ENCODE data around the gene DDRGK1. TPM values are rescaled to one million over a fixed set of nuclear protein-coding genes. Genes with fewer than 3 reads are reported as not detected.

The DDRGK1 gene
- total RNA-seq, 1 donor from 2014 or later, result 59.3 TPM

DNA sequence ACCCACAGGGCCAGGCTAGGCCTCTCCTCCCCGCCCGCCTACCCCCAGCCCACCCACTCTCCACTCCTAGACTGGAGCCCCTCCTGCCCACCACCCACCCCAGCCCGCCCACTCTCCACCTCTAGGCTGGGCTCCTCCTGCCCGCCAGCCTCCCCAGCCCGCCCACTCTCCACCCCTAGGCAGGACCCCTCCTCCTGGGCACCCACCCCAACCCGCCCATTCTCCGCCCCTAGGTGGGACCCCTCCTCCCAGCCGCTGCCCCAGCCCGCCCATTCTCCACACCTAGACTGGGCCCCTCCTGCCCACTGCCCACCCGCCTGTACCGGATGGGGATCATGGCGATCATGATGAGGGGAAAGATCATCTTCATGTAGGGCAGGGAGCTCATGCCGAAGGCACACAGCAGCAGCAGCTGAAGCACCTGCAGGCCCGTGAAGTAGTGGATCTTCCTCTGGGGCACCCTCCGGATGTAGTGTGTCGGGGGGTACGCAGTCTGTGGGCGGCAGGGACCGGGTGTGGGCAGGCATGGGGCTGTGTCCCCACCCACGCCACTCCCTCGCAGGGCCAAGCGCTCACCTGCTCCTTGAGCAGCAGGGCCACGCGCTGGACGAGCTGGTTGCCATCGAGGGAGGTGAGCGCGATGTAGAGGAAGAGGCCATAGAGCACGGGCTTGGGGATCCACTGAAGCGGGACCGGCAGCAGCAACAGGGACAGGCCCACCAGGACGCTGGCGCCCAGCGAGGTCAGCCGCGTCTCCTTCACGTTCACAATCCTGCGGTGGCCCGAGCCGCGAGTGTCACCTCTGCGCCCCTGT lies 23.7 kb upstream of the DDRGK1 start:
- no peak overlapping the region for H3K27ac Mint-ChIP-seq (ENCODE audit: unreplicated experiment)
- peaks cover 8% of the 10 kb centered on the region for H3K9me3 Mint-ChIP-seq (ENCODE audit: unreplicated experiment)
- no peaks in the 10 kb centered on the region for H3K36me3 Mint-ChIP-seq (ENCODE audit: unreplicated experiment)
- H3K4me1 Mint-ChIP-seq (ENCODE audit: low read depth, unreplicated experiment), result peaks cover 2% of the 10 kb centered on the region
- H3K4me3 Mint-ChIP-seq (ENCODE audit: unreplicated experiment), result no peak overlapping the region
- DNase-seq, result no peak
- TF ChIP-seq, protein P1, sequence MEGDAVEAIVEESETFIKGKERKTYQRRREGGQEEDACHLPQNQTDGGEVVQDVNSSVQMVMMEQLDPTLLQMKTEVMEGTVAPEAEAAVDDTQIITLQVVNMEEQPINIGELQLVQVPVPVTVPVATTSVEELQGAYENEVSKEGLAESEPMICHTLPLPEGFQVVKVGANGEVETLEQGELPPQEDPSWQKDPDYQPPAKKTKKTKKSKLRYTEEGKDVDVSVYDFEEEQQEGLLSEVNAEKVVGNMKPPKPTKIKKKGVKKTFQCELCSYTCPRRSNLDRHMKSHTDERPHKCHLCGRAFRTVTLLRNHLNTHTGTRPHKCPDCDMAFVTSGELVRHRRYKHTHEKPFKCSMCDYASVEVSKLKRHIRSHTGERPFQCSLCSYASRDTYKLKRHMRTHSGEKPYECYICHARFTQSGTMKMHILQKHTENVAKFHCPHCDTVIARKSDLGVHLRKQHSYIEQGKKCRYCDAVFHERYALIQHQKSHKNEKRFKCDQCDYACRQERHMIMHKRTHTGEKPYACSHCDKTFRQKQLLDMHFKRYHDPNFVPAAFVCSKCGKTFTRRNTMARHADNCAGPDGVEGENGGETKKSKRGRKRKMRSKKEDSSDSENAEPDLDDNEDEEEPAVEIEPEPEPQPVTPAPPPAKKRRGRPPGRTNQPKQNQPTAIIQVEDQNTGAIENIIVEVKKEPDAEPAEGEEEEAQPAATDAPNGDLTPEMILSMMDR (IDR thresholded peaks at IDR 0.05; ENCODE audit: partially characterized antibody, unreplicated experiment), result no peak
- H3K27me3 Mint-ChIP-seq (ENCODE audit: unreplicated experiment), result peaks cover 2% of the 10 kb centered on the region

DNA sequence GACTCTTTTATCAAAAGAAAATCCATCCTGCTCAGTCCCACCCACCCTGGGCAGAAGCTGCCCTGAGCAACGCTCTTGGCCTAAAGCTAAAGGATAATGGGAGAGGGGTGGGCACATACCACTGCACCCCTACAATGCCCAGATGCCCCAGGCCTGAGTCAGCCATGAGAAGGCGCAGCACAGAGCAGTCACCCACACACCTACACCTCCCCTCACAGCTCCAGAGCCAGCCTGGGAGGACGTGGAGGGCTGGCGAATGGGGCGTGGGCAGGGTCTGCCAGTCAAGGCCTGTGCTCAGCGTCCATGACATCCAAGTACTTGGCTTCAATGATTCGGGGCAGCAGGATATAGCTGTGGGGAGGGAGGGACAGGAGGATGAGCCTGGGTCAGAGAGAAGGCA lies 23.0 kb upstream of the DDRGK1 start:
- TF ChIP-seq, protein P1 (IDR thresholded peaks at IDR 0.05; ENCODE audit: partially characterized antibody, unreplicated experiment), result no peak
- Mint-ChIP-seq H3K27me3 (ENCODE audit: unreplicated experiment) (peaks cover 2% of the 10 kb centered on the region), H3K4me3 (ENCODE audit: unreplicated experiment) (no peak overlapping the region), H3K36me3 (ENCODE audit: unreplicated experiment) (no peaks in the 10 kb centered on the region), H3K4me1 (ENCODE audit: low read depth, unreplicated experiment) (peaks cover 3% of the 10 kb centered on the region), H3K9me3 (ENCODE audit: unreplicated experiment) (peaks cover 8% of the 10 kb centered on the region), H3K27ac (ENCODE audit: unreplicated experiment) (no peak overlapping the region)
- DNase-seq, result no peak

DNA sequence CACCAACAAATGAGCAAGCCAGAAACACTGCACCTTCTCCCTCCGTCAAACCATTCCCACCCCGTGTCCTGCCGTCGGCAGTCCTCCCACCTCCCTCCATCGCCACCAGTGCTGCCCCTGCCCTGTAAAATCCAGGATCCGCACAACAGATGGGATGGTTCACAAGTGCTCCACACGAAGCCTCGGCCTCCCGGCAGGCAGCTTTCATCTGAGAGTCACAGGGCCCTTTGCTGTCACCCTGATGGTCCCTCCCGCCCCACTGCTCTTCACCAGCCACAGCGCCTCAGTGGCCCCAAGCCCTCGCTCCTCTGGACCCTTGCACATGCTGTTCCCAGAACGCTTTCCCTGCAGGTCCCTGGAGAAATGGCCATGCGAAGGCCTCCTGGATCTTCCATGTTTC lies 22.4 kb upstream of the DDRGK1 start:
- no peak for DNase-seq
- Mint-ChIP-seq H3K9me3 (ENCODE audit: unreplicated experiment) (peaks cover 8% of the 10 kb centered on the region), H3K27me3 (ENCODE audit: unreplicated experiment) (peaks cover 2% of the 10 kb centered on the region), H3K27ac (ENCODE audit: unreplicated experiment) (no peak overlapping the region), H3K4me3 (ENCODE audit: unreplicated experiment) (no peak overlapping the region), H3K36me3 (ENCODE audit: unreplicated experiment) (no peaks in the 10 kb centered on the region), H3K4me1 (ENCODE audit: low read depth, unreplicated experiment) (peaks cover 3% of the 10 kb centered on the region)
- TF ChIP-seq, protein P1 (IDR thresholded peaks at IDR 0.05; ENCODE audit: partially characterized antibody, unreplicated experiment), result no peak

DNA sequence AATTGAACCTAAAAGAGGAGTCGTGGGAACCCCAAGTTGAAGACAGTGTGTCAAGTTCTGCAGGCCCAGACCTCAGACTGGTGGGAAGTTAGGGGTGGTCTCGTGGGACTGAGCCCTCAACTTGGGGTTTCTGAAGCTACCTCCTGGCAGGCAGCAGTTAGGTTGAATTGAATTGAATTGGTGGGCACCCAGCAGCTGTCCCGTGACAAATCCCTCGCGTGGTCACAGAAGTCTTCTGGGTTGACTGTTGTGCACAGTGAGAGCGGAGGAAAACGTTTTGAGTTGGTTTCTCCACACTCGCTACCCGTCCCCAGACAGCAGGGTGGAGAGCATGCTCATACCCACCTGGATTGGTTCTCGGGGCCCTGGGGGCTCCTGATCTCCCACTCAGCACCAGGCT lies 21.6 kb upstream of the DDRGK1 start:
- H3K4me1 Mint-ChIP-seq (ENCODE audit: low read depth, unreplicated experiment), result peaks cover 3% of the 10 kb centered on the region
- peaks cover 8% of the 10 kb centered on the region for H3K9me3 Mint-ChIP-seq (ENCODE audit: unreplicated experiment)
- H3K27ac Mint-ChIP-seq (ENCODE audit: unreplicated experiment), result no peak overlapping the region
- TF ChIP-seq, protein P1 (IDR thresholded peaks at IDR 0.05; ENCODE audit: partially characterized antibody, unreplicated experiment), result no peak
- H3K36me3 Mint-ChIP-seq (ENCODE audit: unreplicated experiment), result no peaks in the 10 kb centered on the region
- peaks cover 2% of the 10 kb centered on the region for H3K27me3 Mint-ChIP-seq (ENCODE audit: unreplicated experiment)
- DNase-seq, result no peak
- H3K4me3 Mint-ChIP-seq (ENCODE audit: unreplicated experiment), result no peak overlapping the region

DNA sequence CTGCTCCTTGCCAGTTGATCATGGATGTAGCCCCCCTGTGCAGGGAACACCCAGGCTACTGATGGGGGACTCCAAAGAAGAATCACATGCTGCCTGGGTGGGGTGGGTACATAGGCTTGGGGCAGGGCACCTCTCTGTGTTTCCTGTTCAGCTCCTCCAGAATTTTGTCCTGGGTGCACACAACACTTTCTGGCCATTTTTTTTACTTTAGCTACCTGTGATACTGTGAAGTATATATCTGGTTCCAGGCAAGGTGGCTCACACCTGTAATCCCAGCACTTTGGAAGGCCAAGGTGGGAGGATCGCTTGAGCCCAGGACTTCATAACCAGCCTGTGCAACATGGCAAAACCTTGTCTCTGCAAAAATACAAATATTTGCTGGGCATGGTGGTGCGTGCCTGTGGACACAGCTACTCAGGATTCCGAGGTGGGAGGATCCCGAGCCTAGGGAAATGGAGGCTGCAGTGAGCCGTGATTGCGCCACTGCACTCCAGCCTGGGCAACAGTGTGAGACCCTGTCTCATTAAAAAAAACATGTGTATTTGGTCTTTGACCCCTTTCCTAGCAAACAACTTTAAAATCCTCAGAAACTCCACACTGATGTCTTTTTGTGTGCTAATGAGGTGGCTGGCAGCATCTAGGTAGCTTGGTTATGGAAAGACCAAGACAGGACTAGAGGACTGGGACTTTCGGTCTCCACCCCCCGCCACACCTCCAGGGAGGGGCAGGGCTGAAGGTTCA lies 20.4 kb upstream of the DDRGK1 start:
- H3K27ac Mint-ChIP-seq (ENCODE audit: unreplicated experiment), result no peak overlapping the region
- H3K4me1 Mint-ChIP-seq (ENCODE audit: low read depth, unreplicated experiment), result peaks cover 3% of the 10 kb centered on the region
- no peak for DNase-seq
- peaks cover 8% of the 10 kb centered on the region for H3K9me3 Mint-ChIP-seq (ENCODE audit: unreplicated experiment)
- H3K36me3 Mint-ChIP-seq (ENCODE audit: unreplicated experiment), result no peaks in the 10 kb centered on the region
- H3K4me3 Mint-ChIP-seq (ENCODE audit: unreplicated experiment), result no peak overlapping the region
- H3K27me3 Mint-ChIP-seq (ENCODE audit: unreplicated experiment), result peaks cover 2% of the 10 kb centered on the region
- TF ChIP-seq, protein P1 (IDR thresholded peaks at IDR 0.05; ENCODE audit: partially characterized antibody, unreplicated experiment), result no peak
